Activated CD4-positive, alpha-beta T cell treated with anti-CD3 and anti-CD28 coated beads, Interleukin-10, Interleukin-2, amounts not matched to agents 100 ng/mL and 50 ng/mL, durations not matched to agents 16 hours and 8 hours (primary cell): ENCODE data around the gene LYRM4.

ENCODE experiments used
- DNase-seq: peaks from one replicate; pipeline ENCODE4 v3.0.0-alpha.2; 2020

Gene LYRM4

GRCh38 chr6:5089481-5090438 is 171.0 kb downstream of the LYRM4 start:
- DNase-seq: no peak

GRCh38 chr6:5088780-5089179 is 172.0 kb downstream of the LYRM4 start:
- DNase-seq: no peak

GRCh38 chr6:5087389-5087788 is 173.4 kb downstream of the LYRM4 start:
- no peak for DNase-seq

- no peak for DNase-seq
Measured at GRCh38 chr6:5086294-5086890, 174.4 kb downstream of the LYRM4 start.

- DNase-seq: peak; percentile 10
Measured at GRCh38 chr6:5085648-5086293, 175.0 kb downstream of the LYRM4 start.

GRCh38 chr6:5084781-5085647 is 175.7 kb downstream of the LYRM4 start, which contains the start of gene PPP1R3G:
TSS of gene PPP1R3G (plus strand) at chr6:5085341. CDS start at chr6:5085486, 145 bp downstream.
- DNase-seq: no peak

- DNase-seq: no peak
Measured at GRCh38 chr6:5084360-5084780, 176.4 kb downstream of the LYRM4 start.

GRCh38 chr6:5083813-5084359 is 176.9 kb downstream of the LYRM4 start:
- no peak for DNase-seq

- DNase-seq: no peak
Measured at GRCh38 chr6:5083307-5083583, 177.5 kb downstream of the LYRM4 start.

GRCh38 chr6:5082487-5083306 is 178.1 kb downstream of the LYRM4 start:
- DNase-seq: no peak

- DNase-seq: no peak
Measured at GRCh38 chr6:5081955-5082354, 178.8 kb downstream of the LYRM4 start.

GRCh38 chr6:5081182-5081581 is 179.6 kb downstream of the LYRM4 start:
- no peak for DNase-seq

GRCh38 chr6:5080574-5080973 is 180.2 kb downstream of the LYRM4 start:
- no peak for DNase-seq

- DNase-seq: no peak
Measured at GRCh38 chr6:5079692-5080091, 181.1 kb downstream of the LYRM4 start.

- no peak for DNase-seq
Measured at GRCh38 chr6:5078121-5078669, 182.6 kb downstream of the LYRM4 start.

- DNase-seq: no peak
Measured at GRCh38 chr6:5076931-5077330, 183.8 kb downstream of the LYRM4 start.

- no peak for DNase-seq
Measured at GRCh38 chr6:5073992-5074391, 186.8 kb downstream of the LYRM4 start.

- peak; percentile 9 for DNase-seq
Measured at GRCh38 chr6:5072440-5072839, 188.3 kb downstream of the LYRM4 start.

GRCh38 chr6:5071216-5071615 is 189.5 kb downstream of the LYRM4 start:
- DNase-seq: no peak

- DNase-seq: no peak
Measured at GRCh38 chr6:5068153-5068751, 192.5 kb downstream of the LYRM4 start.

- DNase-seq: no peak
Measured at GRCh38 chr6:5067305-5067704, 193.4 kb downstream of the LYRM4 start.
